Ascending aorta (tissue), 2 donors: ENCODE results near the gene MORN3. TPM values are rescaled to one million over a fixed set of nuclear protein-coding genes. Genes with fewer than 3 reads are reported as not detected.

ENCODE experiments used
- DNase-seq, 2 donors: peaks; one replicate each; pipeline ENCODE4 v3.0.0-alpha.2; 2019; ENCODE audit warnings: low spot score in 2 of 2
- H3K27ac ChIP-seq, 2 donors: fragments of 200-600 bp; sonication (generic); one replicate each; pipeline ENCODE4 v1.5.1; 2016 to 2017; ENCODE audit warnings: mild to moderate bottlenecking in 1 of 2
- H3K27me3 ChIP-seq: fragments of 200-600 bp; sonication (generic); one replicate; pipeline ENCODE4 v1.5.1; 2017
- H3K36me3 ChIP-seq, 2 donors: fragments of 200-600 bp; sonication (generic); one replicate each; pipeline ENCODE4 v1.5.1; 2016
- H3K4me1 ChIP-seq, 2 donors: fragments of 200-600 bp; sonication (generic); one replicate each; pipeline ENCODE4 v1.5.1; 2016 to 2017; ENCODE audit warnings: mild to moderate bottlenecking in 1 of 2
- H3K4me3 ChIP-seq, 2 donors: fragments of 200-600 bp; sonication (generic); one replicate each; pipeline ENCODE4 v1.5.1; 2016 to 2017; ENCODE audit warnings: mild to moderate bottlenecking in 1 of 2
- H3K9me3 ChIP-seq, 2 donors: fragments of 200-600 bp; sonication (generic); one replicate each; pipeline ENCODE4 v1.5.1; 2016
- CTCF ChIP-seq, 3 experiments: fragments of 200-600 bp in 2 of 3; fragments of 450-650 bp in 1 of 3; sonication (generic) in 2 of 3; IDR thresholded peaks; one replicate each; pipeline ENCODE4 v1.5.1; 2016 to 2019; ENCODE audit warnings: antibody characterized with exemption in 3 of 3, mild to moderate bottlenecking in 1 of 3, moderate library complexity in 1 of 3
- intact Hi-C: fragments of 100-400 bp; cut with DNase I; formaldehyde crosslinking; loops from one replicate; pipeline ENCODE4 v1.15.1; 2023
- total RNA-seq: library from RNA; depleted of rRNA; stranded (reverse); fragments of >200 nt; gene quantifications from one replicate; pipeline ENCODE4 v1.1.0, GENCODE V29; 2016

The MORN3 gene
- total RNA-seq, 1 donor from 2014 or later, result not detected

- Histone ChIP-seq H3K4me3 (no peak overlapping the region), H3K4me1 (no peaks in the 10 kb centered on the region), H3K27ac (no peak overlapping the region), H3K9me3 (no peaks in the 10 kb centered on the region), H3K27me3 (no peaks in the 10 kb centered on the region), H3K36me3 (no peaks in the 10 kb centered on the region)
- intact Hi-C loops, result no loop called here
- DNase-seq, result no peak
- TF ChIP-seq CTCF (IDR thresholded peaks at IDR 0.05), result no peak
Observed at GRCh38 chr12:121649819-121650353, 19.6 kb downstream of the MORN3 start.

GRCh38 chr12:121649322-121649721 is 20.1 kb downstream of the MORN3 start:
- TF ChIP-seq CTCF (IDR thresholded peaks at IDR 0.05), result no peak
- no peaks in the 10 kb centered on the region for H3K36me3 ChIP-seq
- intact Hi-C loops, result no loop called here
- H3K4me1 ChIP-seq, result no peaks in the 10 kb centered on the region
- no peaks in the 10 kb centered on the region for H3K27me3 ChIP-seq
- H3K9me3 ChIP-seq, result no peaks in the 10 kb centered on the region
- no peak overlapping the region for H3K27ac ChIP-seq
- DNase-seq, result no peak
- H3K4me3 ChIP-seq, result no peak overlapping the region

- H3K27ac ChIP-seq, result no peak overlapping the region
- H3K4me3 ChIP-seq, result no peak overlapping the region
- no peaks in the 10 kb centered on the region for H3K27me3 ChIP-seq
- no peak for TF ChIP-seq CTCF (IDR thresholded peaks at IDR 0.05)
- intact Hi-C loops, result no loop called here
- no peaks in the 10 kb centered on the region for H3K4me1 ChIP-seq
- no peaks in the 10 kb centered on the region for H3K9me3 ChIP-seq
- H3K36me3 ChIP-seq, result no peaks in the 10 kb centered on the region
- DNase-seq, result no peak
Observed at GRCh38 chr12:121648458-121649028, 20.9 kb downstream of the MORN3 start.

- no peaks in the 10 kb centered on the region for H3K27me3 ChIP-seq
- H3K4me3 ChIP-seq, result no peak overlapping the region
- H3K9me3 ChIP-seq, result no peaks in the 10 kb centered on the region
- no peak for DNase-seq
- H3K4me1 ChIP-seq, result no peaks in the 10 kb centered on the region
- intact Hi-C loops, result no loop called here
- peaks cover 0 to 8% of the 10 kb centered on the region in 2 donors for H3K36me3 ChIP-seq
- no peak for TF ChIP-seq CTCF (IDR thresholded peaks at IDR 0.05)
- no peak overlapping the region for H3K27ac ChIP-seq
Observed at GRCh38 chr12:121641343-121641630, 28.2 kb downstream of the MORN3 start.

GRCh38 chr12:121638298-121639202 is 30.9 kb downstream of the MORN3 start:
- H3K4me3 ChIP-seq, result no peak overlapping the region
- peaks cover 0 to 8% of the 10 kb centered on the region in 2 donors for H3K36me3 ChIP-seq
- H3K27ac ChIP-seq, result no peak overlapping the region
- H3K27me3 ChIP-seq, result no peaks in the 10 kb centered on the region
- DNase-seq, result no peak
- H3K9me3 ChIP-seq, result no peaks in the 10 kb centered on the region
- no peaks in the 10 kb centered on the region for H3K4me1 ChIP-seq
- TF ChIP-seq CTCF (IDR thresholded peaks at IDR 0.05), result no peak
- intact Hi-C loops, result no loop called here
